Measurements from ENCODE around the gene ASAP2. TPM values are rescaled to one million over a fixed set of nuclear protein-coding genes. Genes with fewer than 3 reads are reported as not detected.

Gene ASAP2
- polyA plus RNA-seq, 1 experiment = 30.0 TPM

DNA sequence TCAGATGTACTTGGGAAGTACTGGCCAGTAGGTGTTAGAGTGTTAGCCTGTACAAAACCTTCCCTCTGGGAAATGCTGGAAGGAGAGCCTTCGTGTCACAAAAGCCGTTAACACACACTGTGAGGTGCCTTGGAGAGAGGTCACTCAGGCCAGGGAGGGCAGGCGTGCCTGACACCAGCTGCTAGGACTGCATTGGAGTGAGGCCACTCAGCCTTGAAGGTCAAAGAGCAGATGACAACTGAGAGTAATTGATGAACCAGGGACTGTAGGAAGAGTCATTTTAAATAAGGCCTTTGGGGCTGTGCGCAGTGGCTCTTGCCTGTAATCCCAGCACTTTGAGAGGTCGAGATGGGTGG lies 45.4 kb downstream of the ASAP2 start:
- ChIA-PET POLR2A (interaction anchor here (0.6 to 0.7 kb wide), 2 partner anchors 55 to 116 kb away, joined by 3 to 6 read pairs; no protein-coding TSS in a partner anchor), CTCF (no interaction called here)
- Histone ChIP-seq H3K27ac (ENCODE audit: low read depth, low read length) (no peak overlapping the region), H3K9me3 (ENCODE audit: control insufficient read depth, insufficient read depth, low read length) (no peaks in the 10 kb centered on the region), H3K4me3 (ENCODE audit: low read depth, low read length) (no peak overlapping the region), H3K27me3 (ENCODE audit: control insufficient read depth, insufficient read depth, low read length) (no peaks in the 10 kb centered on the region)
- TF ChIP-seq, protein P1, sequence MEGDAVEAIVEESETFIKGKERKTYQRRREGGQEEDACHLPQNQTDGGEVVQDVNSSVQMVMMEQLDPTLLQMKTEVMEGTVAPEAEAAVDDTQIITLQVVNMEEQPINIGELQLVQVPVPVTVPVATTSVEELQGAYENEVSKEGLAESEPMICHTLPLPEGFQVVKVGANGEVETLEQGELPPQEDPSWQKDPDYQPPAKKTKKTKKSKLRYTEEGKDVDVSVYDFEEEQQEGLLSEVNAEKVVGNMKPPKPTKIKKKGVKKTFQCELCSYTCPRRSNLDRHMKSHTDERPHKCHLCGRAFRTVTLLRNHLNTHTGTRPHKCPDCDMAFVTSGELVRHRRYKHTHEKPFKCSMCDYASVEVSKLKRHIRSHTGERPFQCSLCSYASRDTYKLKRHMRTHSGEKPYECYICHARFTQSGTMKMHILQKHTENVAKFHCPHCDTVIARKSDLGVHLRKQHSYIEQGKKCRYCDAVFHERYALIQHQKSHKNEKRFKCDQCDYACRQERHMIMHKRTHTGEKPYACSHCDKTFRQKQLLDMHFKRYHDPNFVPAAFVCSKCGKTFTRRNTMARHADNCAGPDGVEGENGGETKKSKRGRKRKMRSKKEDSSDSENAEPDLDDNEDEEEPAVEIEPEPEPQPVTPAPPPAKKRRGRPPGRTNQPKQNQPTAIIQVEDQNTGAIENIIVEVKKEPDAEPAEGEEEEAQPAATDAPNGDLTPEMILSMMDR (IDR thresholded peaks at IDR 0.05; ENCODE audit: low read depth, low read length) = no peak
- no peak for DNase-seq (ENCODE audit: low read depth, low spot score)

DNA sequence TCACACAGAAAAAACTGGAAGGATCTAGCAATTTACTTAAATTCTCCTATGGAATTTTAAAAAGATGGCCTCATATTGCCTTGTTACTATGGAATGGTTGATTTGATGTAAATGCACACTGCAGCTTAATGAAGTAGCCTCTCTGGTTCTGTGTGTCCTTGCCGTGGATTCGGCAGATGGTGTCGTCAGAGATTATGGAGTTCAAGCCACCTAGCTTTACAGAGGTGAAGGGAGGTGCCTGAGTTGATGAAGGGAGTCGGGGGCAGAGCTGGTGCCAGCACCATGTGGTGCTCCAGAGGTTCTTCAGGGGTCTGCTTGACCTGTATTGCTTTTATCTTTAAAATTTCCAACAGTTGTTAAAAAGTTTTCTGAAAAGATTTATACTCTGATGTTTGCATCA lies 48.8 kb downstream of the ASAP2 start:
- TF ChIP-seq, protein P1 (IDR thresholded peaks at IDR 0.05; ENCODE audit: low read depth, low read length) = no peak
- ChIA-PET CTCF (no interaction called here), POLR2A (no interaction called here)
- no peak for DNase-seq (ENCODE audit: low read depth, low spot score)
- no peak overlapping the region for H3K4me3 ChIP-seq (ENCODE audit: low read depth, low read length)
- H3K9me3 ChIP-seq (ENCODE audit: control insufficient read depth, insufficient read depth, low read length) = no peaks in the 10 kb centered on the region; the same call in 1 of the 2 replicates
- no peaks in the 10 kb centered on the region for H3K27me3 ChIP-seq (ENCODE audit: control insufficient read depth, insufficient read depth, low read length)
- H3K27ac ChIP-seq (ENCODE audit: low read depth, low read length) = no peak overlapping the region

DNA sequence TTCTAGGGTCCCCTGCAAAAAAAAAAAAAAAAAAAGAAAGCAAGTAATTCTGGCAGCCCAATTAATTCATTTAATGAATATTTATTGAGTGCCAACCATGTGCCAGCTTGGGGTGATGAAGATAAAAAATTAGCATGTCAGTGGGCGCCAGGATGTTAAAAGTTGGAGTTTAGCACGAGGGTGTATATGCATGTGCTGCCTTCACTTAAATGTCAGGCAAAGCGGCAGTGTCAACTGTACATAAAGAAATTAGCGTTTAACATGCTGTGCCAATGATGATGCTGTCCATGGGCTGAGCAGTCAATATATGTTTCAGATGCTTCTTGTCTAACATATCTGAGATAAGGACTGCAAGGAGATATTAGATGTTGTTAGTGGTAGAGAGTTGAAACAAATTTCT lies 49.5 kb downstream of the ASAP2 start:
- H3K4me3 ChIP-seq (ENCODE audit: low read depth, low read length) = no peak overlapping the region
- TF ChIP-seq, protein P1 (IDR thresholded peaks at IDR 0.05; ENCODE audit: low read depth, low read length) = no peak
- H3K27ac ChIP-seq (ENCODE audit: low read depth, low read length) = no peak overlapping the region
- ChIA-PET CTCF (interaction anchor here (1.5 kb wide), 1 partner anchor 115 kb away, joined by 4 read pairs; no protein-coding TSS in a partner anchor), POLR2A (interaction anchor here (0.6 kb wide), 1 partner anchor 104 kb away, joined by 3 read pairs; no protein-coding TSS in a partner anchor)
- no peak for DNase-seq (ENCODE audit: low read depth, low spot score)
- no peaks in the 10 kb centered on the region; the same call in 1 of the 2 replicates for H3K9me3 ChIP-seq (ENCODE audit: control insufficient read depth, insufficient read depth, low read length)
- no peaks in the 10 kb centered on the region for H3K27me3 ChIP-seq (ENCODE audit: control insufficient read depth, insufficient read depth, low read length)

DNA sequence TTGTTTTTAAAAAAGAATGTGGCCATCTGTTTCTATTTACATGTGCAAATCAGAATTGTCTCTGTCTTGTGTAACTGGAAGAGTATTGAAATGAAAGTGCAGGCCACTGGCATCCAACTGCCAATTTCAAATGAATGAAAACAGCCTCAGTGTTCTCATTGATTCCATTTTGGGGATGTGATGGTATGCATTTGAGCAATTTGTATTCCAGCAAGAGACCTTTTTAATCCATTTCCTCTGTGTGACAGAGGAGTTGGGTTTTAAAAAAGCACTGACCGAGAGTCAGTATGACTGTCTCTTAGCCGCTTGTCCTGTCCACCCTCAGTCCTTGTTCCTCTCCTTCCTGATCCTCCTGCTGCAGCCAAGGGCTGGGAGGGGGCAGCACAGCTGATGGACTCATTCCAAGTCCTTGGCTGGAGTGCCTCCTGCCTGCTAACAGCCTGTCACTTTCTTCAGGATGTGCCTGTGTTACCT lies 50.0 kb downstream of the ASAP2 start:
- DNase-seq (ENCODE audit: low read depth, low spot score) = no peak
- H3K4me3 ChIP-seq (ENCODE audit: low read depth, low read length) = no peak overlapping the region
- TF ChIP-seq, protein P1 (IDR thresholded peaks at IDR 0.05; ENCODE audit: low read depth, low read length) = no peak
- ChIA-PET CTCF (interaction anchor here (1.5 kb wide), 1 partner anchor 115 kb away, joined by 4 read pairs; no protein-coding TSS in a partner anchor), POLR2A (no interaction called here)
- no peaks in the 10 kb centered on the region for H3K27me3 ChIP-seq (ENCODE audit: control insufficient read depth, insufficient read depth, low read length)
- no peak overlapping the region for H3K27ac ChIP-seq (ENCODE audit: low read depth, low read length)
- no peaks in the 10 kb centered on the region; the same call in 1 of the 2 replicates for H3K9me3 ChIP-seq (ENCODE audit: control insufficient read depth, insufficient read depth, low read length)

DNA sequence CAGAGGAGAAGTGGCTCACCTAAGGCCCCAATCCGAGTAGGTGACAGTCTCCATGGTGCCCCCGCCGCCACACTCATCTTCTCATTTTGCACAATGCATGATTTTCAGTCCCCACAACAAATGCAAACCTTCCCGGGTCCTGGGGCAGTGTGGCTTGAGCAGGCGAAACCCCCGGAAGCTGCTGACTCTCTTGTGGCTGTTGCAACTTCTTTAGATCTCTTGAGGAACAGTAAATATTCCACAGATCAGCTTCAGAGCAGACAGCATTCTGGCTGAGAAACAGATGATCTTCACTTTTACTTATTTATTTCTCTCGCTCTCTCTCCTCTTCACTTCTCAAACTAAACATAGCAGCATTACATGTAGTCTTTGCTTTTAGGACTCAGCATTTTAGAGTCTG lies 51.9 kb downstream of the ASAP2 start:
- H3K27me3 ChIP-seq (ENCODE audit: control insufficient read depth, insufficient read depth, low read length) = no peaks in the 10 kb centered on the region
- H3K4me3 ChIP-seq (ENCODE audit: low read depth, low read length) = no peak overlapping the region
- POLR2A ChIA-PET = interaction anchor here (0.7 kb wide), 1 partner anchor 50 kb away, joined by 5 read pairs; no protein-coding TSS in a partner anchor
- peak overlapping the region; percentile 65 for H3K27ac ChIP-seq (ENCODE audit: low read depth, low read length)
- DNase-seq (ENCODE audit: low read depth, low spot score) = no peak
- CTCF ChIA-PET = interaction anchor here (0.7 to 1.3 kb wide), 3 partner anchors 72 to 510 kb away, joined by 5 to 7 read pairs (median 6); no protein-coding TSS in a partner anchor
- no peaks in the 10 kb centered on the region; the same call in 1 of the 2 replicates for H3K9me3 ChIP-seq (ENCODE audit: control insufficient read depth, insufficient read depth, low read length)
- TF ChIP-seq, protein P1 (IDR thresholded peaks at IDR 0.05; ENCODE audit: low read depth, low read length) = no peak
